Measurements from ENCODE around the gene TENM3.

Gene TENM3

DNA sequence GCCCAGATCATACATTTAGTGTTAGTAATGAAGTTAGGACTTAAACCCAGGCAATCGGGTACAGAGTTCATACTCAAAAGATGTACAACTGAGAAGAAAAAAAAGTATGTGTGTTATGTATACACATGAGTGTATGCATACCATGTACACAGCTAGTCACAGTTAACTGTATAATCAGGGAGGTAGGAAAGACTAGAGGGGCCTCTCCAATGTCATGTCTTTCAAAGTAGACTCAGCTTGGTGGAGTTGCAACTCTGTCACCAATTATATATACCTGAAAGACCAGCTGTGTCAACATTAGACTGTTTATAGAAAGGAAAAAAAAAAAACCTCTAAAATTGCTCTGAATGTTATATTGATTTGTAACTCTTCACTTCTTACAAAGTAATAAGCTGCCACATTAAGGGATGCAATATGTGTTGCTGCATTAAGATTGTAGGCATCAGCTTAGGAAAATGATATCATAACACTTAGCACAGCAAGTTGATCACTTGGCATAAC, 506.5 kb downstream of the TENM3 start:
- no peaks in the 10 kb centered on the region for H3K79me2 ChIP-seq (ENCODE audit: control insufficient read depth, low read length)
- no peaks in the 10 kb centered on the region for H4K20me1 ChIP-seq (ENCODE audit: control insufficient read depth, insufficient read depth, low read depth, low read length)
- no peak overlapping the region for H3K4me3 ChIP-seq (ENCODE audit: low read length)
- no peak overlapping the region for H3K27ac ChIP-seq (ENCODE audit: low read depth, low read length)
- no peaks in the 10 kb centered on the region for H3K27me3 ChIP-seq (ENCODE audit: control insufficient read depth, low read length)
- no peaks in the 10 kb centered on the region for H3K4me1 ChIP-seq (ENCODE audit: control insufficient read depth, low read length)
- H3K36me3 ChIP-seq (ENCODE audit: control insufficient read depth, low read length): no peaks in the 10 kb centered on the region
- H3K9me3 ChIP-seq (ENCODE audit: control insufficient read depth, insufficient read depth, low read length): no peaks in the 10 kb centered on the region
- no peaks in the 10 kb centered on the region for H3K9me2 ChIP-seq (replicated peaks; ENCODE audit: control insufficient read depth, low read length)
- no peaks in the 10 kb centered on the region for H3F3A ChIP-seq (ENCODE audit: control insufficient read depth, insufficient read depth)
- H3K4me2 ChIP-seq (ENCODE audit: low read length): no peak overlapping the region
- TF ChIP-seq EZH2phosphoT487 (IDR thresholded peaks at IDR 0.05; ENCODE audit: borderline replicate concordance, low read length): no peak
- TF ChIP-seq, protein P1, sequence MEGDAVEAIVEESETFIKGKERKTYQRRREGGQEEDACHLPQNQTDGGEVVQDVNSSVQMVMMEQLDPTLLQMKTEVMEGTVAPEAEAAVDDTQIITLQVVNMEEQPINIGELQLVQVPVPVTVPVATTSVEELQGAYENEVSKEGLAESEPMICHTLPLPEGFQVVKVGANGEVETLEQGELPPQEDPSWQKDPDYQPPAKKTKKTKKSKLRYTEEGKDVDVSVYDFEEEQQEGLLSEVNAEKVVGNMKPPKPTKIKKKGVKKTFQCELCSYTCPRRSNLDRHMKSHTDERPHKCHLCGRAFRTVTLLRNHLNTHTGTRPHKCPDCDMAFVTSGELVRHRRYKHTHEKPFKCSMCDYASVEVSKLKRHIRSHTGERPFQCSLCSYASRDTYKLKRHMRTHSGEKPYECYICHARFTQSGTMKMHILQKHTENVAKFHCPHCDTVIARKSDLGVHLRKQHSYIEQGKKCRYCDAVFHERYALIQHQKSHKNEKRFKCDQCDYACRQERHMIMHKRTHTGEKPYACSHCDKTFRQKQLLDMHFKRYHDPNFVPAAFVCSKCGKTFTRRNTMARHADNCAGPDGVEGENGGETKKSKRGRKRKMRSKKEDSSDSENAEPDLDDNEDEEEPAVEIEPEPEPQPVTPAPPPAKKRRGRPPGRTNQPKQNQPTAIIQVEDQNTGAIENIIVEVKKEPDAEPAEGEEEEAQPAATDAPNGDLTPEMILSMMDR (IDR thresholded peaks at IDR 0.05; ENCODE audit: low read depth, low read length, poor library complexity, severe bottlenecking): no peak

DNA sequence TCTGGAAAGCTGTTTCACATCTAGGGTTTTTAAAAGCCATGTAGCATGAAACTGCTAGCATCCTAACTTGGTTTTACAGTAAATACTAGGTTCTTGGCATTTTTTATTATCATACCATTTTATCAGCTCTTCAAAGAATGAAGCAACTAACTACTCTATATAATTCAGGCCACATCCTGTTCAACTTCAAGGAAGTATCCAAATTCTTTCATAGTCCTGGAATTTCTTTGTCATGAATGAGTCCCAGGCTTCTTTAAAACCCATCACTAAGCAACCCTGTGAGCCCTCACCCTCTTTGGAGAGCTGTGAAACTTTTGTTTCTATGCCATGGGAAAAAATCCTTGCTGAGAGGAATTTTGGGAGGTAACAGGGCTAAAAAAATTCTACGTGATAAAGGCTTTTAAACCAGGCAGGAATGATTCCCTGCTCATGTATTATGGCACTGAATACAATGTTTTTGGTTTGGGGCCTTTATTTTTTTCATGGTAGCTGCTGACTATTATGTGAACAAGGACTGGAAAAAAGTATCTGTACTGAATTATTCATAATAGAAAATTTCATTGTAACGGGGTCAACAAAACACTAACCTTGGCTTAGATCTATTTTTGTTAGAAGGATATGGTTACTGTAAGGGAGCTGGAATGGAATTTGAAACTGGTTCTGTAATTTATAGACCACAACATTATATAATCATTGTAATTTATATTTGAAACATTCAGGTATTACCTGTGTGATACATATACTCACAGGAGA, 509.1 kb downstream of the TENM3 start:
- Histone ChIP-seq H3K4me2 (ENCODE audit: low read length) (no peak overlapping the region), H3K36me3 (ENCODE audit: control insufficient read depth, low read length) (no peaks in the 10 kb centered on the region), H3F3A (ENCODE audit: control insufficient read depth, insufficient read depth) (no peaks in the 10 kb centered on the region), H4K20me1 (ENCODE audit: control insufficient read depth, insufficient read depth, low read depth, low read length) (no peaks in the 10 kb centered on the region), H3K27me3 (ENCODE audit: control insufficient read depth, low read length) (no peaks in the 10 kb centered on the region), H3K79me2 (ENCODE audit: control insufficient read depth, low read length) (no peaks in the 10 kb centered on the region), H3K4me1 (ENCODE audit: control insufficient read depth, low read length) (no peaks in the 10 kb centered on the region), H3K9me3 (ENCODE audit: control insufficient read depth, insufficient read depth, low read length) (no peaks in the 10 kb centered on the region), H3K9me2 (replicated peaks; ENCODE audit: control insufficient read depth, low read length) (no peaks in the 10 kb centered on the region), H3K4me3 (ENCODE audit: low read length) (no peak overlapping the region), H3K27ac (ENCODE audit: low read depth, low read length) (no peak overlapping the region)
- TF ChIP-seq, protein P1 (IDR thresholded peaks at IDR 0.05; ENCODE audit: low read depth, low read length, poor library complexity, severe bottlenecking): no peak
- TF ChIP-seq EZH2phosphoT487 (IDR thresholded peaks at IDR 0.05; ENCODE audit: borderline replicate concordance, low read length): no peak

DNA sequence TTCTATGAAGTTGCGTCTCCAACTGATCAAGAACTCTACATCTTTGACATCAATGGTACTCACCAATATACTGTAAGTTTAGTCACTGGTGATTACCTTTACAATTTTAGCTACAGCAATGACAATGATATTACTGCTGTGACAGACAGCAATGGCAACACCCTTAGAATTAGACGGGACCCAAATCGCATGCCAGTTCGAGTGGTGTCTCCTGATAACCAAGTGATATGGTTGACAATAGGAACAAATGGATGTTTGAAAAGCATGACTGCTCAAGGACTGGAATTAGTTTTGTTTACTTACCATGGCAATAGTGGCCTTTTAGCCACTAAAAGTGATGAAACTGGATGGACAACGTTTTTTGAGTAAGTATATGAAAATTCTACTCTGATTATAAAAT, 511.7 kb downstream of the TENM3 start:
- Histone ChIP-seq H3K4me2 (ENCODE audit: low read length) (no peak overlapping the region), H3K4me3 (ENCODE audit: low read length) (no peak overlapping the region), H3K79me2 (ENCODE audit: control insufficient read depth, low read length) (no peaks in the 10 kb centered on the region), H3K36me3 (ENCODE audit: control insufficient read depth, low read length) (no peaks in the 10 kb centered on the region), H3K27ac (ENCODE audit: low read depth, low read length) (no peak overlapping the region), H3K9me2 (replicated peaks; ENCODE audit: control insufficient read depth, low read length) (no peaks in the 10 kb centered on the region), H3K4me1 (ENCODE audit: control insufficient read depth, low read length) (no peaks in the 10 kb centered on the region), H3K9me3 (ENCODE audit: control insufficient read depth, insufficient read depth, low read length) (no peaks in the 10 kb centered on the region), H4K20me1 (ENCODE audit: control insufficient read depth, insufficient read depth, low read depth, low read length) (no peaks in the 10 kb centered on the region), H3K27me3 (ENCODE audit: control insufficient read depth, low read length) (no peaks in the 10 kb centered on the region), H3F3A (ENCODE audit: control insufficient read depth, insufficient read depth) (no peaks in the 10 kb centered on the region)
- TF ChIP-seq, protein P1 (IDR thresholded peaks at IDR 0.05; ENCODE audit: low read depth, low read length, poor library complexity, severe bottlenecking): no peak
- TF ChIP-seq EZH2phosphoT487 (IDR thresholded peaks at IDR 0.05; ENCODE audit: borderline replicate concordance, low read length): no peak
